GM19023 (cell line): ENCODE measurements around the gene METTL9.
"Not testable (repeated sequence)": the region's sequence is repeated elsewhere in the genome, so short reads cannot be mapped to it uniquely, and the experiment has no call there.

Source experiments
- ATAC-seq: cut with Tn5 transposase; IDR thresholded peaks from one replicate; pipeline ENCODE4 v1.9.1; 2021; ENCODE audit warnings: mild to moderate bottlenecking, moderate library complexity; ENCODE audit not compliant: unreplicated experiment

The METTL9 gene

DNA sequence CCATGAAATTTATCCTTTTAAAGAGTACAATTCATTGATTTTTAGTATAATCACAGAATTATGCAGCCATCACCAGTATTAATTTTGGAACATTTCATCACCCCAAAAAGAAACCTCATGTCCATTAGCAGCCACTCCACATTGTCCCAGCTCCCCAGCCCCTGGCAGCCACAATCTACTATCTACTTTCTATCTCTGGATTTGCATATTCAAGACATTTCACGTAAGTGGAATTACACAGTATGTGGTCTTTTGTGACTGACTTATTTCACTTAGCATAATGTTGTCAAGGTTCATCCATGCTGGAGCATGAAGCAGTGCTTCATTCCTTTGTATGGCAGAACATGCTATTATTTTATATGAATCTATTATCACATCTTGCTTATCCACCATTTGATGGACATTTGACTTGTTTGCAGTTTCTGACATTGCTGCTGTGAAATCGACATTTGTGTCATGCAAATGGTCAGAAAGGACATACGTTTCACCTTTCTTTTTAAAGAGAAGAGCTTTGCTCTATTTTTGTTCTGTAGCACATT, 10.7 kb downstream of the METTL9 start:
- no peak for ATAC-seq

DNA sequence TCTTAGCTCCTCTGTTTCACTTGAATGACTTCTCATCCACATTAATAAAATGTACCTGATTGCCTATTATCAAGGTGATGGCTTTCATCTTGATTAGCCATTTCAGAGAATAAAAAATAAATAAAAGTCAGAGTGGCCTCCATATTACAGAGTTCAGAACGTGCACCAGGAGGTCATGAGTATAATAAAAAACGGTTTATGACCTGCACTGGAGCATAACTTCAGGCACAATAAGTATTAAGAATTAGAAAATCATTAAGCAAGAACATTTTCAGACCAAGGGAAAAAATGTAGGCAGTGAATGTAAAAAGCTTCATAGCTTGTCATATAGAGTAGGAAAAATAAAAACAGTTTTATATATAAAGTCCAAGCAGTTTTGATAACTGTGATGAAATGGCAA, 11.4 kb downstream of the METTL9 start:
- ATAC-seq = no peak

- ATAC-seq = no peak
Measured at GRCh38 chr16:21611198-21611555, 11.8 kb downstream of the METTL9 start.

DNA sequence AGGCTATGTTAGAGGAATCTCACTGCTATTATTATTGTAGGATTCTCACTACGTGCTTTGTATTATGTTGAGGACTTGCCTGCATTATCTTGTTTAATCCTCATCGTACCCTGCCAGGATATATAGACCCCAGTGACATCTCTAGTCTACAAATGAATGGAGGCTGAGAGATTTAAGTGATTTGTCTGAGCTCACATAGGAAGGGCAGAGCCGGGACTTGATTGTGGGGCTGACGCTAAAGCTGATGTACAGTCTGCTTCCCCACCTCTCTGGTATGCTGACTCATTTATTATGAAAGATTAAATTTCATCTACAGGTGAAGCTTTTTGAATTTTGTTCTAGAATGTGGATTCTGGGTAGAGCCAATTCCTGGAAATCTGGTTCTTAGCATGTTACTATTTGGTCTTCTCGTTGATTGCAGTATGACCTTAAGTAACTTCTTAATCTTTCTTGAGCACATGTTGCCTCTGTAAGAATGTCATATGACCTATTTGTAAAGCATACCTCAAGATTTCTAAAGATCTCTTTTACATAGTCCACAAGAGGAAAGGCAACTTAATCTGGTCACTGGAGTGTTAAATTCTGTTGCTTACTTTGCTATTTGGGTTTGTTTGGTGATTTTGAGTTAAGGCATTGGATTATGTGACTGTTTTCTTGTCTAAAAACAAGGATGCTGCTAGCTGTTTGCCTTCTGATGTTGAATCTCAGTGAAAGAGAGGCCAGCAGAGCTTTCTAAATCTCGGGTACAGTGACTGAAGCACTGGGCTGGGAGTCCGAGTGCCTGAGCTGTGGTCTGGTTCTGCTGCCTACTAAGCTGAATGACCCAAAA, 12.4 kb downstream of the METTL9 start:
- ATAC-seq = no peak

- ATAC-seq = no peak
Measured at GRCh38 chr16:21613361-21613760, 14.0 kb downstream of the METTL9 start.

DNA sequence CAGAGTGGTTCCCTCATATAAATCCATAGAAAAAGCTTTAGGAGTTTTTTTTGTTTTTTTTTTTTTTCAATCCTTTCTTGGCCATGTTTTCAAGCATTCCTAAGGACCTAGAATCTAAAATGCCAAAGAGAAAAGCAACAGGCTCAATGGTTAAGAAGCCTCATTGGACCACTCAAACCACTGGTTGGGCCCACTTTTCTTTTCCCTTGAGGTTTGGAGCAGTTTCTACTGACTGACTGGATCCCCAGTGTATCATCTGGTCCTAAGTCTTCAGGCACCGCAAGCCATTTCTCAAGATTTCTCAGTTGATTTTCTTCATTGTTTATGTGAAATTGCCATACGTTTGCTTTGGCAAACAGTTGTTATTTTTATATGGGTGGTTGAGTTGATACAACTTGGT, 14.4 kb downstream of the METTL9 start:
- no peak for ATAC-seq

GRCh38 chr16:21614896-21615295, 15.5 kb downstream of the METTL9 start:
- ATAC-seq = no peak

DNA sequence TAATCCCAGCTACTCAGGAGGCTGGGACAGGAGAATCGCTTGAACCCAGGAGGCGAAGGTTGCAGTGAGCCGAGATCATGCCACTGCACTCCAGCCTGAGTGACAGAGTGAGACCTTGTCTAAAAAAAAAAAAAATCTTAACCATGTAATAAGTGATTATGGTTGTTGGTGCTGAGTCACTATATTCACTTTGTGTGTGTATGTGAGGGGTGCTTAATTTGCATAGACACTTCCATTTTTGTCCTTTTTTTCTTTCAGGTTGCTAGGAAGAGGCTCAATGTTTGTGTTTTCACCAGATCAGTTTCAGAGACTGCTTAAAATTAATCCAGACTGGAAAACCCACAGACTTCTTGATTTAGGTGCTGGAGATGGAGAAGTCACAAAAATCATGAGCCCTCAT, 18.2 kb downstream of the METTL9 start:
- no peak for ATAC-seq

- no peak for ATAC-seq
Measured at GRCh38 chr16:21618281-21618680, 18.9 kb downstream of the METTL9 start.

DNA sequence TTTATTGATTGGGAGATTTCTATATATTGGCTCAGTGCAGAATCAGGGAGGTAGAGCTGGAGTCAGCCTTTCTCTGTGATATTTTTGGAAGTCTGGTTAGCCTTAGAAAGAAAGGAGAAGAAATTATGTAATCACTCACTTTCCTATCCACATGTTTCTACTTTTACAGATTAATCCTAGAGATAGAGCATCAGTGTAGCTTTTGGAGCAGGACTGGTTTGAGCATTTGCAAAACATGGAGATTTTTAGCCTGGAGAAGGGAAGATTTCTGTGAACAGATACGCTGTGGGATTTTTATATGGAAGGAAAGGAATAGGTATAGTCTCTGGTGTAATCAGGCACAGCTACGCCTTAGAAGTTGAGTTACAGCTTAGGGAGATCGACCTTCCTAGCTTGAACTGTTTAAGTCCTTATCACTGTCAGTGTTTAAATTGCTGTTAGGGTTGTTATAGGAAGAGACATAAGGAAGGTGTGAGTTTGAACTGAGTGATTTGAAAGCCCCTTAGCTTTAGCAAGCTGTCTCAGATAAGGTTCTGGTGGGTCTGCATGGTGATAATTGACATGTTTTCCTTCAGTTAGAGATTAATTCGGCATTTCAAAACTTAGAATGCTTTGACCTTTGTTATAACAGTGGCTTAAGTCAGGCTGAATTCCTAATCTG, 20.5 kb downstream of the METTL9 start:
- no peak for ATAC-seq

DNA sequence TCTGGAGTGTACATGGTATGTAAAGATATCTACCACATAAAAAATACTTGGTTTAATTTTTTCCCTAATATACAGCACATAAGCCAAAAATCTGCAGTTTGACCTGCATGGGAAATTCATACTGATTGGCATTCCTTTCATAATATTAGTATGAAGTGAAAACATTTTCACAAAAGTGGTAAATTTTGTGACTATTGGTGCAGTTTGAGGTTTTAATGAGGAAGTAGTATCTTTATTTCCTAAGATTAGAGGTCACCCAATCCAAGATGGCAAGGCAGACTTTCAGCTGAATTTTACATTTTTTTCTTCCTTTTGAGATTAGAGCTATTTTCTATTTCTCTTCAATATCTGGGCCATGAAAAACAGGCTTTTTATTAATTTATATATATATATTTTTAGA, 21.2 kb downstream of the METTL9 start:
- no peak for ATAC-seq

GRCh38 chr16:21622545-21622944, 23.2 kb downstream of the METTL9 start:
- no peak for ATAC-seq

GRCh38 chr16:21625026-21625425, 25.6 kb downstream of the METTL9 start:
- ATAC-seq = no peak

GRCh38 chr16:21626659-21627277, 27.4 kb downstream of the METTL9 start:
- no peak for ATAC-seq

- ATAC-seq = no peak
Measured at GRCh38 chr16:21628121-21628726, 28.8 kb downstream of the METTL9 start.

DNA sequence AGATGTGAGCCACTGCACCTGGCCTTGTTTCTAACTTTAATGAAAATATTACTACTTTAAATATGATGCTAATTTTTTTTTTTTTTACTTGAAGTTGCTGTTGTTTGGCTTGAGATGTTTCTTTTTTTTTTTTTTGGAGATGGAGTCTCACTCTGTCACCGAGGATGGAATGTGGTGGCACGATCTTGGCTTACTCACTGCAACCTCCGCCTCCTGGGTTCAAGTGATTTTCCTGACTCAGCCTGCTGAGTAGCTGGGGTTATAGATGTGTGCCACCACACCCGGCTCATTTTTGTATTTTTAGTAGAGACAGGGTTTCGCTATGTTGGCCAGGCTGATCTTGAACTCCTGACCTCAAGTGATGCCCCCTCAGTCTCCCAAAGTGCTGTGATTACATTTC, 29.4 kb downstream of the METTL9 start:
- no peak for ATAC-seq

- ATAC-seq = not testable (repeated sequence)
Measured at GRCh38 chr16:21629616-21630539, 30.5 kb downstream of the METTL9 start.

DNA sequence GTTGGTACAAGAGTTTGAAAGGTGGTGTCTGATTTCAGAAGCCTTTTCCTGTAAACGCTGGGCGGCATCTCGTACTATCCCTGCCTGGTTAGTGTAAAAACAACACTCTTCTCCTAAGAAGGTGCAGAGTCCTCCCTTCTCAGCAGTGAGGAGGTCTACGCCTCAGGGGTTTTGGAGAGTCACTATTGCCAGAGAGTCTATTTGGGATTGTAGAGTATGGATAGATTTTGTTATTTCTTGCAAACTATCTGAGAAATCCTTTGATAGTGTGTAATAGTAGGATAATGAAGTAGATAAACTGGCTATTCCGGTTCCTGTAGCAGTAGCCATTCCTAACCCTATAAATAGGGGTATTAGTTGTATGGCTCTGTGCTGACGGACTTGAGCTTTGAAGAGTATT, 31.5 kb downstream of the METTL9 start:
- not testable (repeated sequence) for ATAC-seq

DNA sequence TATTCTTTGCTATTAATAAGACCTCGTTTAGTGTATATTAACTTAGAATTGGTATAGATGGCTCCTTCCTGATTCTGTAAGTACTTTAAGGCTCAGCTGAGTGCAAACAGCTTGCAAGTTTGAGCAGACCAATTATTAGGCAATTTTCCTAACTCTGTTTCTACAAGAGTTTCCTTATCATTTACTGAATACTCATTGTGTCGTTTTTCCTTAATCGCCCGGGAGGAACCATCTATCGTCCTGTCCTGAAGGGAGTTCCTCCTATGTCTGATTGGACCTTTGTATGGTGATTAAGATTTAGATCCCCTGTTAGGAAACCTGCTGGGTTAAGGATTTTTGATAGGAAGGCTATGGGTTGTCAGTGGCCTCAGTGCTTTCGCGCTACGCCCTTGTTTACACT, 32.0 kb downstream of the METTL9 start:
- ATAC-seq = not testable (repeated sequence)

GRCh38 chr16:21631951-21632575, 32.7 kb downstream of the METTL9 start:
- ATAC-seq = not testable (repeated sequence)
